IMR-90 (cell line): Measurements from ENCODE around the gene SPATA3. TPM values are rescaled to one million over a fixed set of nuclear protein-coding genes. Genes with fewer than 3 reads are reported as not detected.

ENCODE experiments used
- ATAC-seq: fragments of 200-7000 bp; cut with Tn5 transposase; 2 replicates; pipeline ENCODE4 v1.9.1; 2020; ENCODE audit warnings: low read depth, mild to moderate bottlenecking, moderate library complexity
- BruUV-seq: library from RNA; stranded (reverse); fragments of 400-500 nt; replicated peaks from 2 replicates; lab custom pipeline; 2021; lab: Mats Ljungman, UMichigan
- CTCF ChIA-PET: fragments of 300-600 bp; formaldehyde crosslinking; extraction: SDS; loops from one replicate; lab custom pipeline; 2021; ENCODE audit warnings: antibody characterized with exemption; lab: Yijun Ruan, JAX
- POLR2A ChIA-PET: fragments of 300-600 bp; sonication (Branson Sonifier 250); formaldehyde crosslinking; loops from one replicate; lab custom pipeline; 2022; ENCODE audit warnings: antibody characterized with exemption; ENCODE audit not compliant: unreplicated experiment; lab: Charles Lee
- DNase-seq: peaks from one replicate; pipeline ENCODE4 v3.0.0; 2013
- H2AFZ ChIP-seq: replicated peaks from 2 replicates; pipeline ENCODE3; 2013; ENCODE audit warnings: low read length, mild to moderate bottlenecking; ENCODE audit not compliant: poor library complexity
- H2AK5ac ChIP-seq: 2 replicates; pipeline ENCODE4 v1.6.1; 2013; ENCODE audit warnings: low read depth, low read length, inconsistent platforms
- H2AK9ac ChIP-seq: replicated peaks from 2 replicates; pipeline ENCODE3; 2013; ENCODE audit warnings: mild to moderate bottlenecking, low read depth, low read length, moderate library complexity; ENCODE audit not compliant: poor library complexity
- H2BK120ac ChIP-seq: 2 replicates; pipeline ENCODE4 v1.6.1; 2013; ENCODE audit warnings: low read depth, low read length, inconsistent platforms
- H2BK15ac ChIP-seq: 3 replicates; pipeline ENCODE4 v1.6.1; 2013; ENCODE audit warnings: low read depth, low read length, inconsistent platforms
- H2BK20ac ChIP-seq: 2 replicates; pipeline ENCODE4 v1.6.1; 2013; ENCODE audit warnings: low read depth, mild to moderate bottlenecking, inconsistent platforms, low read length, moderate library complexity
- H2BK5ac ChIP-seq: 2 replicates; pipeline ENCODE4 v1.6.1; 2013; ENCODE audit warnings: mild to moderate bottlenecking, low read depth, low read length, inconsistent platforms; ENCODE audit not compliant: poor library complexity, severe bottlenecking
- H3K14ac ChIP-seq: replicated peaks from 2 replicates; pipeline ENCODE4 v1.6.1; 2013; ENCODE audit warnings: low read depth, low read length, inconsistent platforms
- H3K18ac ChIP-seq: 2 replicates; pipeline ENCODE4 v1.6.1; 2013; ENCODE audit warnings: low read depth, low read length, control low read depth
- H3K23ac ChIP-seq: 2 replicates; pipeline ENCODE4 v1.6.1; 2013; ENCODE audit warnings: low read depth, low read length, inconsistent platforms
- H3K27ac ChIP-seq: 2 replicates; pipeline ENCODE4 v1.5.1; 2013; ENCODE audit warnings: mild to moderate bottlenecking, control low read depth, low read length; ENCODE audit not compliant: insufficient read depth
- H3K27me3 ChIP-seq: 2 replicates; pipeline ENCODE4 v1.6.1; 2013; ENCODE audit warnings: low read length; ENCODE audit not compliant: control insufficient read depth, insufficient read depth
- H3K36me3 ChIP-seq: 2 replicates; pipeline ENCODE4 v1.6.1; 2013; ENCODE audit warnings: low read length, mixed read lengths; ENCODE audit not compliant: control insufficient read depth, insufficient read depth
- H3K4ac ChIP-seq: 2 replicates; pipeline ENCODE4 v1.6.1; 2013; ENCODE audit warnings: low read depth, low read length, inconsistent platforms
- H3K4me1 ChIP-seq: 2 replicates; pipeline ENCODE4 v1.6.1; 2013; ENCODE audit warnings: low read length, mixed read lengths; ENCODE audit not compliant: control insufficient read depth, insufficient read depth
- H3K4me2 ChIP-seq: 2 replicates; pipeline ENCODE4 v1.6.1; 2013; ENCODE audit warnings: low read depth, mild to moderate bottlenecking, control low read depth, low read length, moderate library complexity
- H3K4me3 ChIP-seq: 2 replicates; pipeline ENCODE4 v1.5.1; 2013; ENCODE audit warnings: low read depth, mild to moderate bottlenecking, control low read depth, low read length, moderate library complexity; ENCODE audit not compliant: insufficient read depth
- H3K56ac ChIP-seq: 2 replicates; pipeline ENCODE4 v1.6.1; 2013; ENCODE audit warnings: low read length, inconsistent platforms; ENCODE audit not compliant: insufficient read depth; ENCODE audit errors: extremely low read depth
- H3K79me1 ChIP-seq, 2 experiments: 2 replicates each; pipeline ENCODE4 v1.6.1; 2013; ENCODE audit warnings: low read length in 2 of 2, inconsistent platforms in 1 of 2, low read depth in 1 of 2
- H3K9ac ChIP-seq: 2 replicates; pipeline ENCODE4 v1.6.1; 2013; ENCODE audit warnings: low read depth, low read length, control low read depth
- H3K9me1 ChIP-seq: 2 replicates; pipeline ENCODE4 v1.6.1; 2013; ENCODE audit warnings: low read length, inconsistent platforms; ENCODE audit not compliant: insufficient read depth
- H3K9me3 ChIP-seq: 2 replicates; pipeline ENCODE4 v1.6.1; 2013; ENCODE audit warnings: low read length; ENCODE audit not compliant: control insufficient read depth, insufficient read depth
- H4K20me1 ChIP-seq: 2 replicates; pipeline ENCODE4 v1.6.1; 2013; ENCODE audit warnings: low read length, inconsistent platforms; ENCODE audit not compliant: insufficient read depth
- H4K5ac ChIP-seq: 2 replicates; pipeline ENCODE4 v1.6.1; 2013; ENCODE audit warnings: mild to moderate bottlenecking, low read depth, low read length, control low read depth
- H4K8ac ChIP-seq, 2 experiments: 2 replicates each; pipeline ENCODE4 v1.6.1; 2013; ENCODE audit warnings: low read depth in 2 of 2, low read length in 2 of 2, control low read depth in 1 of 2, inconsistent platforms in 1 of 2
- H4K91ac ChIP-seq: 2 replicates; pipeline ENCODE4 v1.6.1; 2013; ENCODE audit warnings: low read depth, low read length, inconsistent platforms; ENCODE audit not compliant: insufficient read depth
- FOS ChIP-seq: fragments of 150-350 bp; IDR thresholded peaks from 2 replicates; pipeline ENCODE4 v1.6.1; 2016; ENCODE audit warnings: low read depth, low read length
- MXI1 ChIP-seq: IDR thresholded peaks from 2 replicates; pipeline ENCODE4 v1.6.1; 2012; ENCODE audit warnings: low read depth, mild to moderate bottlenecking, low read length, moderate library complexity, borderline replicate concordance
- NFE2L2 ChIP-seq: fragments of 150-350 bp; IDR thresholded peaks from 2 replicates; pipeline ENCODE4 v1.6.1; 2016; ENCODE audit warnings: low read depth, mild to moderate bottlenecking, low read length
- RCOR1 ChIP-seq: IDR thresholded peaks from 2 replicates; pipeline ENCODE4 v1.6.1; 2012; ENCODE audit warnings: mild to moderate bottlenecking, low read length, improper control_type of control experiment; ENCODE audit not compliant: insufficient replicate concordance
- WGBS, 2 experiments: methylation state at CpG; one replicate each; pipeline versions ENCODE4 v1.1.5 to v1.1.7; 2013; ENCODE audit warnings: missing lambda C conversion rate in 2 of 2; ENCODE audit not compliant: insufficient read length in 1 of 2; ENCODE audit errors: extremely low coverage in 2 of 2; 5-methylcytosine and 5-hydroxymethylcytosine counted together
- dilution Hi-C: fragments of 300-500 bp; cut with HindIII; formaldehyde crosslinking; loops from one replicate; pipeline ENCODE4 v1.14.3; 2018; ENCODE audit warnings: low sequenced_read_pairs; ENCODE audit not compliant: unreplicated experiment
- in situ Hi-C: fragments of 300-500 bp; cut with MboI; formaldehyde crosslinking; loops from 3 replicates; pipeline ENCODE4 v1.14.3; 2019; ENCODE audit warnings: low sequenced_read_pairs, inconsistent platforms, mixed read lengths
- intact Hi-C: fragments of 100-400 bp; cut with micrococcal nuclease; formaldehyde crosslinking; loops from 2 replicates; pipeline ENCODE4 v1.10.0; 2022
- polyA plus RNA-seq, 3 experiments: library from polyadenylated mRNA; depleted of rRNA; stranded (reverse); fragments of >200 nt; gene quantifications; 2 replicates each; pipeline ENCODE4 v1.2.3, GENCODE V29; 2012; ENCODE audit warnings: low replicate concordance in 1 of 3
- total RNA-seq: library from RNA; depleted of rRNA; stranded (reverse); fragments of >200 nt; gene quantifications from 2 replicates; pipeline ENCODE4 v1.2.3, GENCODE V29; 2012
- TF ChIP-seq, protein P1 (sequence below): fragments of 150-350 bp; IDR thresholded peaks from 2 replicates; pipeline ENCODE4 v1.6.1; 2017; ENCODE audit warnings: mild to moderate bottlenecking, antibody characterized with exemption, low read length, low read depth

The SPATA3 gene
- total and polyA plus RNA-seq, 2 of the 4 experiments (the other 2 are of a cell fraction) = not detected

- no peak overlapping the region for H3K27ac ChIP-seq
- dilution Hi-C loops = no loop called here
- H4K20me1 ChIP-seq = no peaks in the 10 kb centered on the region
- no peak overlapping the region for H2BK120ac ChIP-seq
- no peak overlapping the region for H3K56ac ChIP-seq
- TF ChIP-seq FOS (no peak), MXI1 (no peak), RCOR1 (no peak), NFE2L2 (no peak)
- TF ChIP-seq, protein P1, sequence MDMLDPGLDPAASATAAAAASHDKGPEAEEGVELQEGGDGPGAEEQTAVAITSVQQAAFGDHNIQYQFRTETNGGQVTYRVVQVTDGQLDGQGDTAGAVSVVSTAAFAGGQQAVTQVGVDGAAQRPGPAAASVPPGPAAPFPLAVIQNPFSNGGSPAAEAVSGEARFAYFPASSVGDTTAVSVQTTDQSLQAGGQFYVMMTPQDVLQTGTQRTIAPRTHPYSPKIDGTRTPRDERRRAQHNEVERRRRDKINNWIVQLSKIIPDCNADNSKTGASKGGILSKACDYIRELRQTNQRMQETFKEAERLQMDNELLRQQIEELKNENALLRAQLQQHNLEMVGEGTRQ = no peak
- ChIA-PET POLR2A (no interaction called here), CTCF (interaction anchor here (1.0 kb wide), 1 partner anchor 87 kb away, joined by 4 read pairs; no protein-coding TSS in a partner anchor)
- H3K79me1 ChIP-seq = no peaks in the 10 kb centered on the region
- no peaks in the 10 kb centered on the region for H3K4me1 ChIP-seq
- H4K8ac ChIP-seq = no peak overlapping the region
- H3K23ac ChIP-seq = no peak overlapping the region
- no peak overlapping the region for H3K4ac ChIP-seq
- no peak overlapping the region for H2AFZ ChIP-seq
- H3K4me3 ChIP-seq = no peak overlapping the region
- no peak overlapping the region for H4K91ac ChIP-seq
- no peak overlapping the region for H3K14ac ChIP-seq
- H3K36me3 ChIP-seq = no peaks in the 10 kb centered on the region
- DNase-seq = no peak
- H3K9me3 ChIP-seq = no peaks in the 10 kb centered on the region
- no peak overlapping the region for H2BK5ac ChIP-seq
- WGBS, 2 experiments = 83% methylated on average over 16 of the region's 21 CpGs; no CpG with 5 or more reads in 1 of the 2 experiments
- H3K9ac ChIP-seq = no peak overlapping the region
- no peak overlapping the region for H4K5ac ChIP-seq
- no peak overlapping the region for H3K18ac ChIP-seq
- intact Hi-C loops = no loop called here
- no peak overlapping the region for H2AK9ac ChIP-seq
- H2BK15ac ChIP-seq = no peak overlapping the region
- H2BK20ac ChIP-seq = no peak overlapping the region
- ATAC-seq = no peak
- H3K9me1 ChIP-seq = no peaks in the 10 kb centered on the region
- H3K27me3 ChIP-seq = peaks cover 36% of the 10 kb centered on the region
- in situ Hi-C loops = loop anchor here (5.0 kb wide), 1 partner anchor 87 kb away; no protein-coding TSS in a partner anchor
- no peak overlapping the region for H2AK5ac ChIP-seq
- no peak overlapping the region for H3K4me2 ChIP-seq
- no TSS peak for BruUV-seq
These were observed 6.2 kb upstream of the SPATA3 start for GRCh38 chr2:230989731-230990130.
